ENCODE measurements around the gene CCL8. TPM values are rescaled to one million over a fixed set of nuclear protein-coding genes. Genes with fewer than 3 reads are reported as not detected.

The CCL8 gene
- total RNA-seq, 2 donors from 2014 or later: not detected

DNA sequence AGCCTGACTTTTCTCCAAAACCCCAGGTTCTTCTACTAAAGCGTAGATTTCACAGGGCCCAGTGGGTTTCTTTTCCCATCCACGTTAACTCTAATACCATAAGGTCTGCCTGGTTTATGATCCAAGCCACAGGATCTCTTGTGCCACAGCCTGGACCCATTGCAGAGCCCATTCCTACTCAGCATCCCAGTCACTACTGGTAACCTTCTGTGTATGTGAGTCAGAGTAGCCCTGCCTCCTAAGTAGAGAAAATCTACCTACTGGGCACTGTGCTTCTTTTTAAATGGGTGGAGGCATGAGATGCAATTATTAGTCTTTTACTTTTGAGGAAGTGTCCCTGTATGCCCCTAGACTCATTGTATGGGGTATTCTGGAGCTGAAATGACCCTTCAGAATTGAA lies 20.2 kb upstream of the CCL8 start:
- H3K4me3 ChIP-seq (ENCODE audit: low read length): peak overlapping the region; percentile 5
- no peak for TF ChIP-seq CTCF (conservative IDR thresholded peaks at IDR 0.05)
- H3K4me1 ChIP-seq (ENCODE audit: control insufficient read depth, insufficient read depth, low read length): no peaks in the 10 kb centered on the region
- no peak overlapping the region for H3K4me3 Mint-ChIP-seq
- peaks cover 30% of the 10 kb centered on the region for H3K9me3 ChIP-seq (ENCODE audit: control insufficient read depth, low read length)
- 98 to 100% methylated on average over 1 to 2 of the region's 2 CpGs for WGBS, 2 experiments (ENCODE audit: insufficient coverage in 1 of 2, insufficient read length in 1 of 2)
- peaks cover 5% of the 10 kb centered on the region for H3K4me1 Mint-ChIP-seq
- no peak overlapping the region for H3K9ac ChIP-seq (ENCODE audit: extremely low read depth, low read length, poor library complexity, severe bottlenecking)
- H3K27ac Mint-ChIP-seq: no peak overlapping the region
- H3K27ac ChIP-seq (ENCODE audit: low read depth, low read length): no peak overlapping the region
- DNase-seq: no peak
- H3K36me3 Mint-ChIP-seq (ENCODE audit: low read depth): no peaks in the 10 kb centered on the region
- peaks cover 5% of the 10 kb centered on the region for H3K27me3 Mint-ChIP-seq (ENCODE audit: insufficient read depth)
- no peaks in the 10 kb centered on the region for H3K36me3 ChIP-seq (ENCODE audit: control insufficient read depth, insufficient read depth, low read length)
- H3K9me3 Mint-ChIP-seq: peaks cover 31% of the 10 kb centered on the region
- no peaks in the 10 kb centered on the region for H3K27me3 ChIP-seq (ENCODE audit: control insufficient read depth, insufficient read depth, low read length, poor library complexity, severe bottlenecking)

- no peak for TF ChIP-seq CTCF (conservative IDR thresholded peaks at IDR 0.05)
- H3K4me1 Mint-ChIP-seq: peaks cover 5% of the 10 kb centered on the region
- Histone ChIP-seq H3K9ac (ENCODE audit: extremely low read depth, low read length, poor library complexity, severe bottlenecking) (no peak overlapping the region), H3K4me1 (ENCODE audit: control insufficient read depth, insufficient read depth, low read length) (no peaks in the 10 kb centered on the region), H3K27ac (ENCODE audit: low read depth, low read length) (no peak overlapping the region), H3K9me3 (ENCODE audit: control insufficient read depth, low read length) (peaks cover 37% of the 10 kb centered on the region), H3K4me3 (ENCODE audit: low read length) (peak overlapping the region; percentile 5), H3K27me3 (ENCODE audit: control insufficient read depth, insufficient read depth, low read length, poor library complexity, severe bottlenecking) (no peaks in the 10 kb centered on the region), H3K36me3 (ENCODE audit: control insufficient read depth, insufficient read depth, low read length) (no peaks in the 10 kb centered on the region)
- no peaks in the 10 kb centered on the region for H3K36me3 Mint-ChIP-seq (ENCODE audit: low read depth)
- peaks cover 33% of the 10 kb centered on the region for H3K9me3 Mint-ChIP-seq
- 91 to 100% methylated on average over 3 of the region's 3 CpGs for WGBS, 2 experiments (ENCODE audit: insufficient coverage in 1 of 2, insufficient read length in 1 of 2)
- H3K27me3 Mint-ChIP-seq (ENCODE audit: insufficient read depth): peaks cover 5% of the 10 kb centered on the region
- DNase-seq: no peak
- H3K4me3 Mint-ChIP-seq: no peak overlapping the region
- no peak overlapping the region for H3K27ac Mint-ChIP-seq
Measured at GRCh38 chr17:34299956-34300577, 19.2 kb upstream of the CCL8 start.

DNA sequence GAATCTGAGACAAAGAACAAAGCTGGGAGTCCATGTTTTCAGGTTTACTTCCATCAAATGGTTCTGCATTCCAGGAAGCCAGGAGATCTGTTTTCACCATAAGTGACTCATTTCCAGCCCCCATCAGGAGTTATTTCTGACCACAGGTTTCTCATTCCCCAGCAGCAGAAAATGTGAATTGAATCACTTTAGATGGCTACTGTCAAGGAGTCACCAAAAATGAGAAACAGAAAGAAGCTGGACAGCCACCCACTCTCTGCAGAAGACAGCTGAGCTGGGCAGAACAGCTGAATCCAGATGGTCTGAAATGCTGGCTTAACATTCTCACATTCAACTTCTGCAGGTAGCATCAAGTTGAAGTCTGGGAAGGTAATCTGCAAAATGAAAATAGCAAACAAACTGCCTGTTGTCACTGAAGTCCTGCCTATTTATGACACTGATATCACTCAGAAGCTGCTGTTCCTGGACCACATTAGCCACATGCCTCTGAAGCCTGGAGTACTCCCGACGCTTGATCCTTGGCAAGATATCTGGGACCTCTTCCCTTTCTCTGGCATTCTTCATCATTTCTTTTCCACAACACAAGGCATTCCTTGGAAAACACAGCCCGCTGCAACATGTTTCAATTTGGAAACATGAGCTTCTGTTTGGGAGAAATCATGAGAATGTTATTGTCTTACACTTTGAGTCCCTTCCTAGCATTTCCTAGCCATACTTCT lies 18.4 kb upstream of the CCL8 start:
- WGBS, 2 experiments (ENCODE audit: insufficient coverage in 1 of 2, insufficient read length in 1 of 2): 99 to 100% methylated on average over 2 to 3 of the region's 3 CpGs
- H3K36me3 Mint-ChIP-seq (ENCODE audit: low read depth): peaks cover 1% of the 10 kb centered on the region
- H3K27ac ChIP-seq (ENCODE audit: low read depth, low read length): no peak overlapping the region
- H3K9me3 ChIP-seq (ENCODE audit: control insufficient read depth, low read length): peaks cover 37% of the 10 kb centered on the region
- peaks cover 7% of the 10 kb centered on the region for H3K4me1 Mint-ChIP-seq
- H3K9ac ChIP-seq (ENCODE audit: extremely low read depth, low read length, poor library complexity, severe bottlenecking): no peak overlapping the region
- H3K27me3 Mint-ChIP-seq (ENCODE audit: insufficient read depth): peaks cover 5% of the 10 kb centered on the region
- H3K9me3 Mint-ChIP-seq: peaks cover 29% of the 10 kb centered on the region
- no peaks in the 10 kb centered on the region for H3K4me1 ChIP-seq (ENCODE audit: control insufficient read depth, insufficient read depth, low read length)
- DNase-seq: no peak
- no peak overlapping the region for H3K27ac Mint-ChIP-seq
- H3K4me3 ChIP-seq (ENCODE audit: low read length): no peak overlapping the region
- no peaks in the 10 kb centered on the region for H3K36me3 ChIP-seq (ENCODE audit: control insufficient read depth, insufficient read depth, low read length)
- no peaks in the 10 kb centered on the region for H3K27me3 ChIP-seq (ENCODE audit: control insufficient read depth, insufficient read depth, low read length, poor library complexity, severe bottlenecking)
- no peak for TF ChIP-seq CTCF (conservative IDR thresholded peaks at IDR 0.05)
- no peak overlapping the region for H3K4me3 Mint-ChIP-seq
